Stimulated activated CD4-positive, alpha-beta T cell treated with anti-CD3 and anti-CD28 coated beads, Interleukin-12 subunit alpha, Interleukin-12 subunit beta, amount 100 ng/mL, for 48 hours (primary cell): ENCODE measurements around the gene ERGIC1.
"Not testable (repeated sequence)": the region's sequence is repeated elsewhere in the genome, so short reads cannot be mapped to it uniquely, and the experiment has no call there.

ENCODE experiments used
- DNase-seq, 3 donors: peaks; one replicate each; pipeline ENCODE4 v3.0.0-alpha.2; 2020; ENCODE audit warnings: low read depth in 2 of 3, low spot score in 1 of 3

ERGIC1 gene

GRCh38 chr5:172877466-172878260, 43.6 kb downstream of the ERGIC1 start:
- DNase-seq: no peak

DNA sequence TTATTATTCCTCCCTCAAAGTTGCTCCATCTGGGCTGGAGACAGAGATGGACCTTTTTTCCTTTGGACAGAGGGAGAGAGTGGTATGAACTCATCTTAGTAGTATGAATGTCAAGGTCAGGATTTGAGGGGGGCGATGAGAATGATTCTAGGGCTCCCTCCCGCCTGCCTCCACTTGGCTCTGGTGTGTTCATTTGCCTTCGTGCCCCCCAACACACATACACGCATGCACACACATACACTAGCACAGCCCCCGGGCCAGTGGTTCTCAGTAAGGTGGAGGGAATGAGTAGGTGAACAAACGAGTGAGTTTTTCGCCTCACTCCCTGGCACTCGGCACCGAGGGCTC, 44.5 kb downstream of the ERGIC1 start:
- no peak for DNase-seq

- peak in 1 of 3 donors; percentile 31 for DNase-seq
Observed at GRCh38 chr5:172878933-172879752, 45.1 kb downstream of the ERGIC1 start.

GRCh38 chr5:172881691-172882370, 47.8 kb downstream of the ERGIC1 start:
- no peak for DNase-seq

DNA sequence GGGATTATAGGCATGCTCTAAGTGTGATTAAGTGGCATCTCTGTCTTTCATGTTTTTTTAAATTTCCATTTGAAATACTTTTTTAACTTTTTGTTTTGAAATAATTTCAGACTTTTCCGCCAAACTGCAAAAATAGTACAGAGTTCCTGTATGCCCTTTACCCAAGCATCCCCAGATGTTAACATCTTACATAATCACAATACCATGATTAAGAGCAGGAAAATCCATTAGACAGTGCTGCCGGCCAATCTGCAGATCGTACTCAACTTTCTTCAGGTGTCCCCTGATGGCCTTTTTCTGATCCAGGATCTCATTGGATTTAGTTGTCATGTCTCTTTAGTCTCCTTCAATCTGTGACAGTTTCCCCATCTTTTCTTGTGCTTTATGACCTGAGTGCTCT, 49.0 kb downstream of the ERGIC1 start:
- no peak for DNase-seq

DNA sequence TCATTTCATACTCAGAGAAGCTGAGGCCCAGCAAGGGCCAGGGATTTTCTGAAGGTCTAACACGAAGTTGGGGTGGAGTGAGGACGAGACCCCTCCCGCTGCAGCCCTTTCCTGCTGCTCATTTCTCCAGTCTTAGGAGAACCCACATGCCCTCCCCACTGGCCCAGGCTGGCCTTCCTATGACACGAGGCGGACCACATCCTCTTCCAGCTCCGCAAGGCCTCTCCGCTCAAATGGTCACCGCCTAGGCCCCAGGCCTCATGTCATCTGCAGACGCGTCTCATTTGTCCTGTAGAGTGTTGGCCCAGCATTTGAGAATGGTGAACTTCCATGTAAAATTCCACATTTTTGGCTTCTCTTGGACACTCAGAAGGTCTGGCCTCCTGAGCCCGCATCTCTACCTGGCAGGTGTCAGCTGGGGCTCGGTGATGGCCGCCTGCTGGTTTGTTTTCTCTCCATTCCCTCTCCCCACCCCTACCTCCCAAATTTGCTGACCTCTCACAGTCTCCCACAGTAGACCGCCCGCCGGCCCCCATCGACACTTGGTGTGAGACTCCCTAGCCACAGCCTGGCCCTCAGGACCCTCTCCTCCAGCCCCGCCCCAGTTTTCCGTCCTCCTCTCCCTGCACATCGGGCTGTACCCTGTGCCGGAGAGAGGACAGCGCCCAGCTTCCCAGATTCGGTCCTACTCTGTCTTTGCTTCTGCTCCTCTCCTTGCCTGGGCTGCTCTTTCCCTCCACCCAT, 51.7 kb downstream of the ERGIC1 start:
- DNase-seq: no peak

DNA sequence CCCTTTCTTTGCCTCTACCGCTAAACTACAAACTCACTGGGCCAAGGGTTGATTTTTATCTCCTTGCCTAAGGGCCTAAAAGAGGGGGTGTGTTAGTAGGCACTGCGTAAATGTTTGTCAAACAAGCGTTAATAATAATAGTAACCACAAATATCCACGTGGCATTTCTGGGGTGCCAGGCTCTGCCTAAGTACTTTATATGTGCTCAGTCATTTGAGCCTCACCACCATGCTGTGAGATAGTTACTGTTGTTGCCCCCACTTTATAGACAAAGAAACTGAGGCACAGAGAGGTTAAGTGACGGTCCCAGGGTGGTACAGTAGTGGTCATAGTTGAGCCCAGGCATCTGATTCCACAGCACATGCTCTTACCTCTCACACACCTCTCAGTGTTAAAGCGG, 52.4 kb downstream of the ERGIC1 start:
- DNase-seq: no peak

DNA sequence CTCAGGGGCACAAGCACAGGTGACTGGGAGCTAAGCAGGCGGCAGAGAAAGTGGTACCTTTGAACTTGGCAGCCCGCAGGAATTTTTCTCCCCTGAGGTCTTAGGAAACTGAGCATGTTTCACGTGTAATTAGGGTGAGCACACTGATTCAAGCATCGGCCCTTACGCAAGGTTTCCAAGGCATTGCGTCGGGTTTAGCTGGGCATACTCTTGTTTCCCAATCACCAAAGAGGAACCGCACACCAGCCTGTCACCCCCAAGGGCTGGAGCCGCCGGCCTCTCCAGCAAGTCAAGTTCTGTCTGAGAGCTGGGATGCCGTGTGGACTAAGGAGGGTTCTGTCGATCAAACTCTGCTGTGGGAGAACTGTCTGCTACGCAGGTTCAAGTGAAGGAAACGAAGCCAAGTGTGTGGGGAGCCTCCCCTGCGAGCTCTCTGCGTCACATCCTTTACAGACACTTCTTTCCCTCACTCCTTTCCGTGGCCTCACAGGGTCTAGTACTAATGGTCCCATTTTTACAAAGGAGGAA, 53.0 kb downstream of the ERGIC1 start:
- DNase-seq: no peak

- no peak for DNase-seq
Observed at GRCh38 chr5:172887692-172888091, 53.6 kb downstream of the ERGIC1 start.

DNA sequence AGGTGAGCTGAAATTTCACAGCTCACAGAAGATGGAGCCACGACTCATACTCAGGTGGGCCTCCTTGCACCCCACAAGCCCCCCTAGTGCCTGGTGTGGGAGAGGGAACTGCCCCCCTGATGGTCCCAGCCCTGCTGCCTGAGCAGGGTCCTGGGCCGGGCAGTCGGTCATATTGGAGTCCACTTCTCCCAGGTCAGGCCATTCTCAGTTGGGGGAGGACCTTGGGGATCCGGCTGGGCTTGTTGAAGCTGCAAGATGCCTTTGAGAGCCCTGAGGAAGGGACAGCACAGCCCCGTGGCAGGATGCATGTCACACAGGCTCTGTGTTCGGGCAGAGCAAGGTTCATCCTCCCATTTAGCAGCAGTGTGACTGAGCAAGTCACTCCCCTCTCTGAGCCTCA, 56.6 kb downstream of the ERGIC1 start:
- no peak for DNase-seq

GRCh38 chr5:172891716-172892421, 57.8 kb downstream of the ERGIC1 start:
- DNase-seq: no peak

DNA sequence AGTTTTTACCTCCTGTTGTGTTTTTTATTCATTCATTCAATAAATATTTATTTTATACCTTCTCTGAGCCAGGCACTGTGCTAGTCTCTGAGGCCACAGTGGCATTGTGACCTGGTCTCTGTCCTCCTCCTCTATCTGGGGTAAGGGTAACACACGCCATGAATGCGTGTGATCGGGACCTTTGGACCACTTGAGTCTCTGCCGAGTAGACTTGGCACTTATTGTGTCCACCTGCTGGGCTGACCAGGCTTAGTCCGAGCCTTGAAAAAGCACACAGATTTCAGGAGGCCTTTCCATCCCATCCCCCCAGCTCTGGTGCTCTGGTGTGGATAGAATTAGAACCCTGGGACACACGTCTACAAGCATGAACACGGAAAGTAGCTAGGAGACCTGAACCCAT, 58.7 kb downstream of the ERGIC1 start:
- DNase-seq: no peak

DNA sequence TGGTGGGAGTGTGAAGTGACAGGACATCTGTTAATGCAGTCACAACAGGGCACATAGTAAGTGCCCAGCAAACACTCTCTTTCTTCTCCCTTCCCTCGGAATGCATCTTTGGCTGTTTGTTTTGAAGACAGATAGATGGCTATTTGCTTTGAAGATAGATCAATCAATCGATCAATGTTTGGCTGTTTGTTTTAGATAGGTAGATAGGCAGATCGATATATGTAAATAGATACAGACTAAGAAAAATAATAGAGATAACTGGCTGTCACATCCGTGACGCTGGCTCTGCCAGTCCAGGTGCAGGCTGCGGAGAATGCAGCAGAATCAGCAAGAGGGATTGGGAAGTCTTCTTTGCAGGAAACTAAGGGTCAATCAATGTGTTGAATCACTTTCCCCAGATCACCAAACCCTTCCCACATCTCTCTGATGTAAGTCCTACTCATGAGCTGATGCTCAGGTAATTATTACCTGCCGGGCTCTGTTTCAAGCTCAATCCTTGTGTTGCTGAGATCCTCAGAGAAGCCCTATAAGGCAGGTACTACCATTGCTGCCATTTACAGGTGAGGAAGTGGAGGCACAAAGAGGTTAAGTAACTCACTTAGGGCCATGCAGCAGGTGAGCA, 60.8 kb downstream of the ERGIC1 start:
- DNase-seq: no peak

DNA sequence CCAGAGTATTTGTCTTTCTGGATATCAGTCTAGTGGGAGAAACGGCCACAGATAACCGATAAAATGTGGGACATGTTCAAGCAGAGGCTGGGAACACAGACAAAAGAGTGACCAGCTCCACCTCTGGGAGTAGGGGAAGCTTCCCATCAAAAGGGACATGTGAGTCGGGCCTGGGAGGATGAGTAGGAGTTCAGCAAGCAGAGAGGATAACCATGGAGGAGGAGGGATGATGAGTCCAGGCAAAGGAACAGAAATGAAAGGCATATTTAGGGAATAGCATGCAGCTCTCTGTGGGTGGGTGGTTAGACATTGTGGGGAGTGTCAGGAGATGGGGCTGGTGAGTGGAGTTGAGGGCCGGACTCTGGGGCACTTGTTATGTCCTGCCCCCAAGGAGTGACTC, 61.5 kb downstream of the ERGIC1 start:
- no peak for DNase-seq

DNA sequence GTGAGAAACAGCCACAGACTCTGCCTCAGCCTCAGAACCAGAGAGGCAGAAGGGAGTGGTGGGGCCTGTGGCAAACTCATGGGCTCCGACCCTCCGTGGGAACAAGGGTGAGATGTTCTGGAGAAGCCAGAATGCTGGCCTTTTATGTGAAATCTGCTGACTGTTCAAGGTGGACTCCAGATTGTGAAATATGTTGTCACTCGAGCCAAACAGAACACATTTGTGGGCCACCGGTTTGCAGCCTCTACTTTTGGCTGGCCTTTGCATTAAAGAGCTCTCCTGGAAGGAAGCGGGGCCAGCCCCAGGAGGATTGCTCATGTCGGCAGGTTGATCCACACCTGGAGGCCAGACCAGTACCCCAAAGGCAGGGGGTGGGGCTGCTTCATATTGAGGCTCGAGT, 62.4 kb downstream of the ERGIC1 start:
- DNase-seq: no peak

GRCh38 chr5:172897067-172897466, 63.0 kb downstream of the ERGIC1 start:
- DNase-seq: not testable (repeated sequence)

- no peak for DNase-seq
Observed at GRCh38 chr5:172897481-172898217, 63.6 kb downstream of the ERGIC1 start.

DNA sequence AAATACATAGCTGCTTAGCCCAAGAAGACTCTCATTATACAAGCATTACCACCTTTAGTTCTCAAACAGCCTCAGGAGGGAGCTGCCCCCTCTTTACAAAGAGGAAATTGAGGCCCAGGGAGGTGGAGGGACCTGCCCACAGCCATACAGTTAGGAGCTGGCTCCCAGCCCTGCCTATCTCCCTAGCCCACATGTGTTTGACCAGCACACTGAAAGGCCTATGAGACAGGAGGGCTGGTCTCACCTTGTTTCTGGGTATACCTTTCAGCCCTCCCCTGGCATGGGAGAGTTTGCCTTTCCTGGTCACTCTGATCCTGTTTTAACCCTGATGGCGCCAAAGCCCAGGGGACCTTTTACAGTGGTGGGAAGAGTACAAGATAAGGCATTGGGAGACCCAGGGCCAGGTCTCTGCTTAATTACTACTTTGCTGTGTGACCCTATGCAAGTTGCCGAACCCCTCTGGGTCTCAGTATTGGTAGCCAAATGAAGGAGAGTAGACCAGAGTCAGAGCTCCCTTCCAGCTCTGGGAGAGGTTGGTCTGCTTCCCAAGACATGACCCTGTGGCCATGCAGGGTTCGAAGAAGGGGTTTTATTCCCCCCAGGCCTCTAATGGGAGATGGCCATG, 64.3 kb downstream of the ERGIC1 start:
- no peak for DNase-seq

DNA sequence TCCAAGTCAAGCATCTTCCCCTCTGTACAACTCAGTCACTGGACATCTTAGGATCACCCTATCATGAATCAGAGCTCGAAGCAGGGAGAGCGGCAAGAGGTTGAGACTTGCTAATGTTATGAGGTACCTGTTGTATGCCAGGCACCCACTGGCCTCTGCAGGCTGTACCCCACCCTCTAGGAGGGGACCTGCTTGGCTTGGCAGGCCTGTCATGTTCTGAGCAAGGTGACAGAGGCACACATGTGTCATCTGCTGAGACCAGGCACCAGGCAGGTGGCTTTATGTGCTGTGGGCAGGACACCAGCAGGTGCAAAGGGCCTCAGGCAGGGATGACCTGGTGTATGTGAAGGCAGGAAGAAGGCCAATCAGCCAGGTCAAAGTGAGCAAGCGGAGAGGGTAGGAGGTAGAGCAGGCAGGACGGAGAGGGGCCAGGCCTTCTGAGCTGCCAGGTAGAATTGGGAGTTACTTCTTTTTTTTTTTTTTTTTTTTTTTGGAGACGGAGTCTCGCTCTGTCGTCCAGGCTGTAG, 64.9 kb downstream of the ERGIC1 start:
- no peak for DNase-seq
